H1 (cell line): ENCODE results near the gene DSTN. TPM values are rescaled to one million over a fixed set of nuclear protein-coding genes. Genes with fewer than 3 reads are reported as not detected.

ENCODE experiments used
- CTCF ChIA-PET: fragments of 300-600 bp; sonication (Branson Sonifier 250); formaldehyde crosslinking; loops from one replicate; lab custom pipeline; 2021; ENCODE audit not compliant: partially characterized antibody; lab: Charles Lee
- POLR2A ChIA-PET: fragments of 300-600 bp; sonication (Branson Sonifier 250); formaldehyde crosslinking; loops from one replicate; lab custom pipeline; 2021; ENCODE audit warnings: inconsistent platforms; ENCODE audit not compliant: partially characterized antibody; lab: Charles Lee
- DNase-seq, 2 experiments: peaks; one replicate each; pipeline versions ENCODE4 v3.0.0 to v3.0.0-alpha.2; 2010 to 2022; ENCODE audit warnings: low spot score in 2 of 2, low read depth in 1 of 2, mixed read lengths in 1 of 2
- FAIRE-seq: peaks from 2 replicates; lab custom pipeline; 2011; peaks lifted over from hg19 to GRCh38; lab: Jason Lieb, UNC
- H2AFZ ChIP-seq: 2 replicates; pipeline ENCODE4 v1.8.1; 2012; ENCODE audit warnings: low read length, inconsistent platforms
- H2AK5ac ChIP-seq: 2 replicates; pipeline ENCODE4 v1.6.1; 2013; ENCODE audit warnings: low read depth, low read length
- H2BK120ac ChIP-seq: replicated peaks from 2 replicates; pipeline ENCODE3; 2013; ENCODE audit warnings: low read depth, low read length, inconsistent platforms
- H2BK12ac ChIP-seq: 2 replicates; pipeline ENCODE4 v1.6.1; 2013; ENCODE audit warnings: low read depth, low read length
- H2BK15ac ChIP-seq: 2 replicates; pipeline ENCODE4 v1.6.1; 2013; ENCODE audit warnings: low read length
- H2BK20ac ChIP-seq: 2 replicates; pipeline ENCODE4 v1.6.1; 2013; ENCODE audit warnings: low read length
- H2BK5ac ChIP-seq: 2 replicates; pipeline ENCODE4 v1.6.1; 2013; ENCODE audit warnings: low read depth, low read length
- H3K14ac ChIP-seq: 2 replicates; pipeline ENCODE4 v1.6.1; 2013; ENCODE audit warnings: inconsistent platforms; ENCODE audit not compliant: insufficient read length
- H3K18ac ChIP-seq: 2 replicates; pipeline ENCODE4 v1.6.1; 2013; ENCODE audit warnings: low read length; ENCODE audit errors: extremely low read depth
- H3K23ac ChIP-seq: 2 replicates; pipeline ENCODE4 v1.6.1; 2013; ENCODE audit warnings: inconsistent platforms; ENCODE audit not compliant: insufficient read length
- H3K23me2 ChIP-seq: 2 replicates; pipeline ENCODE4 v1.6.1; 2013; ENCODE audit warnings: low read depth, low read length
- H3K27ac ChIP-seq: 2 replicates; pipeline ENCODE4 v1.6.1; 2011; ENCODE audit warnings: low read depth, low read length, inconsistent platforms
- H3K27me3 ChIP-seq, 4 experiments: replicated peaks in 1 of 4; 1 replicate in 1 of 4; 2 replicates in 3 of 4; pipeline versions ENCODE4 v1.6.1 to v1.8.1; 2011 to 2013; ENCODE audit warnings: low read length in 3 of 4, mild to moderate bottlenecking in 3 of 4, inconsistent platforms in 2 of 4, mixed read lengths in 2 of 4, moderate library complexity in 1 of 4; ENCODE audit not compliant: control insufficient read depth in 3 of 4, insufficient read depth in 3 of 4; ENCODE audit errors: extremely low read depth in 1 of 4
- H3K36me3 ChIP-seq, 4 experiments: 2 replicates each; pipeline versions ENCODE4 v1.6.1 to v1.8.1; 2011 to 2013; ENCODE audit warnings: mild to moderate bottlenecking in 4 of 4, low read length in 3 of 4, moderate library complexity in 2 of 4, control low read depth in 1 of 4, inconsistent platforms in 1 of 4; ENCODE audit not compliant: insufficient read depth in 4 of 4, control insufficient read depth in 2 of 4
- H3K4ac ChIP-seq: replicated peaks from 2 replicates; pipeline ENCODE3; 2013; ENCODE audit warnings: low read length, low read depth, mixed read lengths, inconsistent platforms; ENCODE audit not compliant: insufficient read length
- H3K4me1 ChIP-seq, 4 experiments: replicated peaks in 1 of 4; 1 replicate in 1 of 4; 2 replicates in 3 of 4; pipeline versions ENCODE4 v1.6.1 to v1.8.1; 2011 to 2013; ENCODE audit warnings: low read length in 3 of 4, inconsistent platforms in 2 of 4, mixed read lengths in 1 of 4; ENCODE audit not compliant: insufficient read depth in 4 of 4, control insufficient read depth in 3 of 4
- H3K4me2 ChIP-seq, 2 experiments: 2 replicates each; pipeline versions ENCODE4 v1.6.1 to v1.8.1; 2011 to 2013; ENCODE audit warnings: low read depth in 2 of 2, low read length in 2 of 2, control low read depth in 1 of 2, inconsistent platforms in 1 of 2, mild to moderate bottlenecking in 1 of 2; ENCODE audit not compliant: insufficient read depth in 1 of 2
- H3K4me3 ChIP-seq, 4 experiments: fragments of 200-600, 300-600 bp in 1 of 4; sonication (generic), shearing (Covaris generic), sonication (Bioruptor Twin) in 1 of 4; 2 replicates each; pipeline versions ENCODE4 v1.5.1 to v1.8.1; 2011 to 2016; ENCODE audit warnings: low read length in 4 of 4, low read depth in 3 of 4, control low read depth in 2 of 4, inconsistent platforms in 2 of 4, mild to moderate bottlenecking in 2 of 4, mixed read lengths in 1 of 4, moderate library complexity in 1 of 4; ENCODE audit not compliant: insufficient read depth in 2 of 4; ENCODE audit errors: extremely low read depth in 1 of 4
- H3K56ac ChIP-seq: replicated peaks from 2 replicates; pipeline ENCODE3; 2013; ENCODE audit warnings: low read depth, mild to moderate bottlenecking, mixed read lengths, low read length, inconsistent platforms; ENCODE audit not compliant: insufficient read length
- H3K79me1 ChIP-seq: 2 replicates; pipeline ENCODE4 v1.6.1; 2013; ENCODE audit warnings: low read depth, low read length, control low read depth
- H3K79me2 ChIP-seq, 2 experiments: 2 replicates each; pipeline versions ENCODE4 v1.6.1 to v1.8.1; 2012 to 2013; ENCODE audit warnings: low read length in 2 of 2, mild to moderate bottlenecking in 2 of 2, inconsistent platforms in 1 of 2; ENCODE audit not compliant: insufficient read depth in 2 of 2, control insufficient read depth in 1 of 2
- H3K9ac ChIP-seq, 4 experiments: replicated peaks in 1 of 4; 1 replicate in 1 of 4; 2 replicates in 3 of 4; pipeline versions ENCODE4 v1.6.1 to v1.8.1; 2011 to 2013; ENCODE audit warnings: low read depth in 3 of 4, low read length in 3 of 4, control low read depth in 2 of 4, mild to moderate bottlenecking in 2 of 4, moderate library complexity in 2 of 4, inconsistent platforms in 1 of 4; ENCODE audit errors: extremely low read depth in 1 of 4
- H3K9me3 ChIP-seq, 2 experiments: 2 replicates each; pipeline versions ENCODE4 v1.6.1 to v1.8.1; 2012 to 2013; ENCODE audit warnings: mild to moderate bottlenecking in 2 of 2, moderate library complexity in 2 of 2, control low read depth in 1 of 2, inconsistent platforms in 1 of 2, low read depth in 1 of 2, low read length in 1 of 2, mixed read lengths in 1 of 2; ENCODE audit not compliant: insufficient read depth in 2 of 2
- H4K20me1 ChIP-seq, 2 experiments: replicated peaks in 1 of 2; 2 replicates each; pipeline versions ENCODE3 to v1.8.1; 2011 to 2013; ENCODE audit warnings: inconsistent platforms in 2 of 2, low read length in 2 of 2, mild to moderate bottlenecking in 1 of 2; ENCODE audit not compliant: insufficient read depth in 2 of 2, control insufficient read depth in 1 of 2
- H4K5ac ChIP-seq: 2 replicates; pipeline ENCODE4 v1.6.1; 2013; ENCODE audit warnings: low read length, low read depth, mixed read lengths, inconsistent platforms; ENCODE audit not compliant: insufficient read length
- H4K8ac ChIP-seq: 2 replicates; pipeline ENCODE4 v1.8.0; 2013; ENCODE audit warnings: mild to moderate bottlenecking, moderate library complexity, low read length, inconsistent platforms; ENCODE audit not compliant: insufficient read depth; ENCODE audit errors: extremely low read depth
- H4K91ac ChIP-seq: replicated peaks from 2 replicates; pipeline ENCODE3; 2013; ENCODE audit warnings: low read length, mixed read lengths, inconsistent platforms; ENCODE audit not compliant: insufficient read length
- ASH2L ChIP-seq: fragments of 200-600, 300-600 bp; sonication (generic); IDR thresholded peaks from one replicate; pipeline ENCODE4 v1.7.1; 2017; ENCODE audit warnings: low read length
- BCL11A ChIP-seq, 2 experiments: IDR thresholded peaks; one replicate each; pipeline ENCODE4 v1.6.1; 2011; ENCODE audit warnings: low read depth in 2 of 2, low read length in 2 of 2, mild to moderate bottlenecking in 2 of 2
- BRCA1 ChIP-seq: IDR thresholded peaks from 2 replicates; pipeline ENCODE4 v1.6.1; 2012; ENCODE audit warnings: low read depth, low read length, improper control_type of control experiment
- CBX5 ChIP-seq: fragments of 300-800, 300-1000 bp; sonication (generic); IDR thresholded peaks from 2 replicates; pipeline ENCODE4 v1.7.1; 2016; ENCODE audit warnings: antibody characterized with exemption, low read length, low read depth
- CBX8 ChIP-seq: fragments of 300-800, 300-1000 bp; sonication (generic); IDR thresholded peaks from 2 replicates; pipeline ENCODE4 v1.7.1; 2016; ENCODE audit warnings: low read depth, low read length, borderline replicate concordance
- FOSL1 ChIP-seq: IDR thresholded peaks from 2 replicates; pipeline ENCODE4 v1.6.1; 2011; ENCODE audit warnings: mild to moderate bottlenecking, low read depth, low read length, moderate library complexity; ENCODE audit not compliant: insufficient read depth
- JUND ChIP-seq: IDR thresholded peaks from 2 replicates; pipeline ENCODE4 v1.6.1; 2011; ENCODE audit warnings: mild to moderate bottlenecking, improper control_type of control experiment, low read length
- POLR2AphosphoS5 ChIP-seq: IDR thresholded peaks from 2 replicates; pipeline ENCODE4 v1.6.1; 2011; ENCODE audit warnings: low read depth, low read length
- RFX5 ChIP-seq: IDR thresholded peaks from 2 replicates; pipeline ENCODE4 v1.6.1; 2011; ENCODE audit warnings: low read depth, low read length, improper control_type of control experiment, borderline replicate concordance
- RNF2 ChIP-seq: fragments of 200-900, 300-1000 bp; sonication (generic); IDR thresholded peaks from 2 replicates; pipeline ENCODE4 v1.7.1; 2016; ENCODE audit warnings: borderline replicate concordance, low read depth, mild to moderate bottlenecking, antibody characterized with exemption, low read length; ENCODE audit not compliant: poor library complexity, severe bottlenecking; ENCODE audit errors: missing control alignments
- SAP30 ChIP-seq: fragments of 300-600 bp; sonication (generic); IDR thresholded peaks from 2 replicates; pipeline ENCODE4 v1.7.1; 2012; ENCODE audit warnings: low read length, moderate library complexity, mild to moderate bottlenecking, inconsistent platforms; ENCODE audit not compliant: insufficient read depth, insufficient replicate concordance
- SIX5 ChIP-seq: IDR thresholded peaks from 2 replicates; pipeline ENCODE4 v1.6.1; 2011; ENCODE audit warnings: mild to moderate bottlenecking, low read depth, low read length
- SRF ChIP-seq: IDR thresholded peaks from 2 replicates; pipeline ENCODE4 v1.6.1; 2011; ENCODE audit warnings: mild to moderate bottlenecking, low read depth, low read length, moderate library complexity
- TCF12 ChIP-seq: IDR thresholded peaks from 2 replicates; pipeline ENCODE4 v1.6.1; 2011; ENCODE audit warnings: low read depth, mild to moderate bottlenecking, low read length
- WGBS, 2 experiments: shearing (Covaris generic) in 1 of 2; methylation state at CpG; one replicate each; pipeline versions ENCODE4 v1.1.6 to v1.1.7; 2013 to 2015; ENCODE audit warnings: low lambda C conversion rate in 2 of 2, mixed read lengths in 2 of 2, inconsistent platforms in 1 of 2, low coverage in 1 of 2, missing lambda C conversion rate in 1 of 2; ENCODE audit not compliant: insufficient replicate concordance in 2 of 2, insufficient coverage in 1 of 2, insufficient read length in 1 of 2; ENCODE audit errors: extremely low coverage in 1 of 2, missing lambda C conversion rate in 1 of 2; 5-methylcytosine and 5-hydroxymethylcytosine counted together
- polyA plus RNA-seq, 7 experiments: library from polyadenylated mRNA; depleted of rRNA in 3 of 7; stranded (reverse) in 5 of 7; unstranded in 2 of 7; fragments of >200 nt in 5 of 7; fragments of 200-250 nt in 2 of 7; gene quantifications; 1 replicate in 5 of 7; 2 replicates in 1 of 7; 4 replicates in 1 of 7; pipeline versions ENCODE4 v1.2.1 to v1.2.3, GENCODE V29; 2011 to 2013; ENCODE audit warnings: missing spikeins in 2 of 7, mixed read lengths in 2 of 7
- total RNA-seq: library from RNA; stranded (reverse); fragmentation: NEBNext Ultra II Directional; extraction: Animal tissue kit (Norgen Biotek cat#: 25700); gene quantifications from 2 replicates; pipeline ENCODE4 v1.2.1, GENCODE V29; 2021

Gene DSTN
- total and polyA plus RNA-seq, 2 of the 8 experiments (the other 6 are each of a cell fraction or from before 2014, with no cell fraction given), result 43.3 to 208 TPM

GRCh38 chr20:17543531-17544131 lies 26.2 kb upstream of the DSTN start:
- DNase-seq (no peak), FAIRE-seq (no peak)
- Histone ChIP-seq H3K9ac (no peak overlapping the region), H3K56ac (no peak overlapping the region), H3K79me2 (no peaks in the 10 kb centered on the region), H3K79me1 (no peaks in the 10 kb centered on the region; the same call in 1 of the 2 replicates), H2BK5ac (no peak overlapping the region), H3K18ac (no peak overlapping the region), H2AFZ (no peak overlapping the region), H3K4ac (no peak overlapping the region), H3K23ac (no peak overlapping the region), H3K4me1 (no peaks in the 10 kb centered on the region), H2BK15ac (no peak overlapping the region), H3K14ac (no peak overlapping the region), H2BK20ac (no peak overlapping the region), H3K27me3 (no peaks in the 10 kb centered on the region), H4K91ac (no peak overlapping the region), H4K20me1 (no peaks in the 10 kb centered on the region), H3K4me2 (no peak overlapping the region), H3K9me3 (no peaks in the 10 kb centered on the region), H2BK120ac (no peak overlapping the region), H3K27ac (no peak overlapping the region), H3K36me3 (no peaks in the 10 kb centered on the region; a peak in 1 of 8 replicates), H2AK5ac (no peak overlapping the region), H3K23me2 (no peaks in the 10 kb centered on the region), H3K4me3 (no peak overlapping the region), H2BK12ac (no peak overlapping the region), H4K5ac (no peak overlapping the region), H4K8ac (no peak overlapping the region)
- ChIA-PET CTCF (interaction anchor here (0.6 to 6.4 kb wide), 4 partner anchors 14 to 285 kb away, joined by 3 to 66 read pairs (median 16); no protein-coding TSS in a partner anchor), POLR2A (interaction anchor here (1.5 to 4.0 kb wide), 3 partner anchors 11 to 27 kb away, joined by 3 to 18 read pairs (median 5); partner anchors contain the start of genes BFSP1 and DSTN)
- whole genome bisulfite sequencing, 2 experiments, result 95% methylated on average over 5 of the region's 5 CpGs; no CpG with 5 or more reads in 1 of the 2 experiments
- TF ChIP-seq SIX5, result no peak
- no peak for TF ChIP-seq FOSL1
- no peak for TF ChIP-seq SRF
- TF ChIP-seq RNF2, result no peak
- TF ChIP-seq TCF12, result no peak
- TF ChIP-seq ASH2L, result no peak
- no peak for TF ChIP-seq RFX5
- TF ChIP-seq CBX8, result no peak
- TF ChIP-seq JUND, result no peak
- no peak for TF ChIP-seq POLR2AphosphoS5
- no peak for TF ChIP-seq BRCA1
- no peak for TF ChIP-seq SAP30
- no peak for TF ChIP-seq BCL11A (IDR thresholded peaks at IDR 0.05; ENCODE audit: low read depth in 2 of 2, low read length in 2 of 2)
- no peak for TF ChIP-seq CBX5
